Measurements from ENCODE around the gene PROSER2. TPM values are rescaled to one million over a fixed set of nuclear protein-coding genes. Genes with fewer than 3 reads are reported as not detected.

The PROSER2 gene
- total RNA-seq, 1 donor from 2014 or later: 47.6 TPM

DNA sequence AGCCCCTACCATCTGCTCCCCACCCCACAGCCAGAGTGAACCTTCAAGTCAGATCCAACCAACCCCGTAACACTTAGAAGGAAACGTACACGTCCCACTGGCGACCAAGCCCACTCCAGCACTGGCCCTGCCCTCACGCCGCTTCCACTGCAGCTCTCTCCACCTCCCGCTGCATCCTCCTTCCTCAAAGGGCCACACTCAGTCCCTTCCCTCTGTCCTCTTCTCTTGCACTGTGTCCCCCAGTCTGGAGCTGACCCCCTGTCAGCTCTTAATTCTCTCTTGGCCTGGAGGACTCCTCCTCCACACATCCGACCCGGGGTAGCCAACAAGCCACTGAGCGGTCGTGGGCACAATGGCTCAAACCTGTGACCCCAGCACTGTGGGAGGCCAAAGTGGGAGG is 85.8 kb downstream of the PROSER2 start:
- H3K36me3 ChIP-seq (ENCODE audit: control insufficient read depth, insufficient read depth, low read length): no peaks in the 10 kb centered on the region
- no peak overlapping the region for H3K4me3 ChIP-seq (ENCODE audit: low read depth, low read length)
- H3K27me3 ChIP-seq (ENCODE audit: control insufficient read depth, insufficient read depth, low read length): no peaks in the 10 kb centered on the region
- DNase-seq (ENCODE audit: low read depth): no peak
- TF ChIP-seq CTCF (IDR thresholded peaks at IDR 0.05; ENCODE audit: insufficient read depth, low read length, poor library complexity, severe bottlenecking): no peak

DNA sequence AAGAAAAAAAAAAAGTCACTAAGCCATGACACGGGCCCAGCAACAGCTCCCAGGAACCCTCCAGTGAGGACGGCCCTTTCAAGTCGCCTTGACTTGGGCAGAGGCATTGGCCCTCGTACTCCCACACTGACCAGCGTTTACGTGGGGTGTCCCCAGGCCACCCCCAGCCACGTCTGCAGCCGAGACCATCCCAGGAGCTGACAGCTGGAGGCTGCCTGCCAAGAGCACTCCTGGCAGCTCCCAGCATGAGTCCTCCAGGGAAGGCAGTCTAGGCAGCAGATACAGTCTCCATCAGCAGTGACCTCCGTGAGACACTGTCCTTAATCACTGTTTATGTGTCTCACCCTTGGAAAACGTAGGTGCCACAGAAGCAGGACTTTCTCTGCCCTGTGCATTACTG is 86.5 kb downstream of the PROSER2 start:
- Histone ChIP-seq H3K27me3 (ENCODE audit: control insufficient read depth, insufficient read depth, low read length) (no peaks in the 10 kb centered on the region), H3K4me3 (ENCODE audit: low read depth, low read length) (no peak overlapping the region), H3K36me3 (ENCODE audit: control insufficient read depth, insufficient read depth, low read length) (no peaks in the 10 kb centered on the region)
- TF ChIP-seq CTCF (IDR thresholded peaks at IDR 0.05; ENCODE audit: insufficient read depth, low read length, poor library complexity, severe bottlenecking): no peak
- DNase-seq (ENCODE audit: low read depth): no peak

DNA sequence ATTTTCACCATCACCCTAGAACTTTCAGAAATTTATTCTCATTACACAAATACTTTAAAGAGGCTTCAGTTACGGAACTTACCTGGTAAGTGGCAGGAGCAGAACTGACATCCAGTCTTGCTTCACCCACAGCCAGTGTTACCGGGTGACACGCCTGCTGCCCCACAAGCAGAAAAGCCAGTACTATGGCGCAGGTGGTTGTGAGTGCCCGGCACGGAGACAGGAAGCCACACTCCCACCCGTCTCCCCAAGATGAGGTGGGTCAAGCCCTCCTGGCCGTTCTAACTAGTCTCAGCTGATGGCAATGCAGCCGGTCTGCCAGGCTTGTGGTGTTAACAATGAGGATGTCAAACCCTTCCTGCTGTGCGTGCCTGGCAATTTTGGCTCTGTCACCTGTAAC is 86.9 kb downstream of the PROSER2 start:
- DNase-seq (ENCODE audit: low read depth): no peak
- TF ChIP-seq CTCF (IDR thresholded peaks at IDR 0.05; ENCODE audit: insufficient read depth, low read length, poor library complexity, severe bottlenecking): no peak
- no peak overlapping the region for H3K4me3 ChIP-seq (ENCODE audit: low read depth, low read length)
- H3K27me3 ChIP-seq (ENCODE audit: control insufficient read depth, insufficient read depth, low read length): no peaks in the 10 kb centered on the region
- H3K36me3 ChIP-seq (ENCODE audit: control insufficient read depth, insufficient read depth, low read length): no peaks in the 10 kb centered on the region

DNA sequence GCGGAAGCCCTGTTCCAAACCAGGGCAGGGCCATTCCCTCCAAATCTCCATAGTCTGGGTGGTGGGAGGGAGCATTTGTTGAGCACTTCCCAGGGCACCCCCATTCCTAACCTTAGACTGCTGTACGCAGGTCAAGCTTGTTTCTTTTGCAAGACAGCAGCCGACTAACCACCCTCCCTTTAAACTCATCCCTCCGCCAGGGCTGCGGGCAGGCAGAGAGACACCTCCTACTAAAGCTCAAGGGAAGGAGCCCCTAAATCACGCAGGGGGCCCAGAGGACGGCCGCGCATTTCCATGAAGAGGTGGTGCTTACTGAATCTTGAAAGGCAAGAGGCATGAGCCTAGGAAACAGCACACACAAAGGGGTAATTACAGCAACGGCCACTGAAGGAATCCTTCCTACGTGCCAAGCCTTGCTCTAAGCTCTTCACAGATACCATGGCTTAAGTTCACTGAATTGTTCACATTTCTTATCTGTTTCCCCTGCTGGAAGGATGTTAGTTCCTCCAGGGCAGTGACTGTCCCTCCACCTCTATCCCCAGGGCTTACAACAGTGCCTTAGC is 90.0 kb downstream of the PROSER2 start:
- no peak for DNase-seq (ENCODE audit: low read depth)
- Histone ChIP-seq H3K36me3 (ENCODE audit: control insufficient read depth, insufficient read depth, low read length) (no peaks in the 10 kb centered on the region), H3K4me3 (ENCODE audit: low read depth, low read length) (no peak overlapping the region), H3K27me3 (ENCODE audit: control insufficient read depth, insufficient read depth, low read length) (no peaks in the 10 kb centered on the region)
- no peak for TF ChIP-seq CTCF (IDR thresholded peaks at IDR 0.05; ENCODE audit: insufficient read depth, low read length, poor library complexity, severe bottlenecking)

DNA sequence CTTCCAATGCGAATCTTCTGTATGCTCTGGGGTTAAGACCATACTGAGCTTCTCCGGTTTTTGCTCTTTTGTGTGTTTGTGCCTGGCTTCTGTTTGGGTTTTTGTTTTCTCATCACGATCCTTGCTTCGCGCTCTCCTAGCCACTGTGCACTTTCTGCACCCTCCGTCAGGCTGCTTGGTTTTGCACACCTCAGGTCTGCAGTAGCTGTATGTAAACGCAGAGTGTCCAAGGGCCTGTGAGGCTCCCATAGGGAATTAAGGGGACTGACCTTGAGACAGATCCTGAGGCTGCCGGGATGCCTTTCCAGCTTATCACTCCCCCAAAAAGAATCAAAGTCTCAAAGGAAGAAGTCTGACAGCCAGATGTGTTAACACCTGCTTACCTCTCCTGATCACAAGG is 95.2 kb downstream of the PROSER2 start:
- H3K36me3 ChIP-seq (ENCODE audit: control insufficient read depth, insufficient read depth, low read length): no peaks in the 10 kb centered on the region
- no peak for TF ChIP-seq CTCF (IDR thresholded peaks at IDR 0.05; ENCODE audit: insufficient read depth, low read length, poor library complexity, severe bottlenecking)
- DNase-seq (ENCODE audit: low read depth): no peak
- no peaks in the 10 kb centered on the region for H3K27me3 ChIP-seq (ENCODE audit: control insufficient read depth, insufficient read depth, low read length)
- no peak overlapping the region for H3K4me3 ChIP-seq (ENCODE audit: low read depth, low read length)

GRCh38 chr10:11919271-11919670 is 96.1 kb downstream of the PROSER2 start:
- Histone ChIP-seq H3K27me3 (ENCODE audit: control insufficient read depth, insufficient read depth, low read length) (no peaks in the 10 kb centered on the region), H3K36me3 (ENCODE audit: control insufficient read depth, insufficient read depth, low read length) (no peaks in the 10 kb centered on the region), H3K4me3 (ENCODE audit: low read depth, low read length) (no peak overlapping the region)
- no peak for TF ChIP-seq CTCF (IDR thresholded peaks at IDR 0.05; ENCODE audit: insufficient read depth, low read length, poor library complexity, severe bottlenecking)
- DNase-seq (ENCODE audit: low read depth): no peak

Data from kidney epithelial cell (primary cell).